Ecto neural progenitor cell (in vitro differentiated cells): ENCODE data around the gene CDH4.

Experiments used
- DNase-seq: peaks from one replicate; pipeline ENCODE4 v3.0.0-alpha.2; 2018; ENCODE audit warnings: low spot score

The CDH4 gene

GRCh38 chr20:61822396-61822795, 570.3 kb downstream of the CDH4 start:
- DNase-seq = no peak

- no peak for DNase-seq
Observed at GRCh38 chr20:61823242-61823641, 571.2 kb downstream of the CDH4 start.

- DNase-seq = no peak
Observed at GRCh38 chr20:61828891-61829290, 576.8 kb downstream of the CDH4 start.

- DNase-seq = no peak
Observed at GRCh38 chr20:61829526-61829925, 577.5 kb downstream of the CDH4 start.

- no peak for DNase-seq
Observed at GRCh38 chr20:61830241-61830930, 578.3 kb downstream of the CDH4 start.

- no peak for DNase-seq
Observed at GRCh38 chr20:61830991-61831390, 578.9 kb downstream of the CDH4 start.

- no peak for DNase-seq
Observed at GRCh38 chr20:61832181-61832580, 580.1 kb downstream of the CDH4 start.

GRCh38 chr20:61833807-61834610, 581.9 kb downstream of the CDH4 start:
- DNase-seq = no peak

- DNase-seq = no peak
Observed at GRCh38 chr20:61835301-61835700, 583.2 kb downstream of the CDH4 start.

- DNase-seq = no peak
Observed at GRCh38 chr20:61835791-61836350, 583.8 kb downstream of the CDH4 start.

- DNase-seq = no peak
Observed at GRCh38 chr20:61837200-61837599, 585.1 kb downstream of the CDH4 start.

GRCh38 chr20:61839223-61839911, 587.3 kb downstream of the CDH4 start:
- no peak for DNase-seq

- no peak for DNase-seq
Observed at GRCh38 chr20:61839912-61840778, 588.1 kb downstream of the CDH4 start.

- DNase-seq = no peak
Observed at GRCh38 chr20:61840779-61841455, 588.9 kb downstream of the CDH4 start.

- no peak for DNase-seq
Observed at GRCh38 chr20:61841551-61841950, 589.5 kb downstream of the CDH4 start.

- no peak for DNase-seq
Observed at GRCh38 chr20:61841966-61842365, 589.9 kb downstream of the CDH4 start.

GRCh38 chr20:61844621-61845020, 592.6 kb downstream of the CDH4 start:
- no peak for DNase-seq

GRCh38 chr20:61845233-61845671, 593.2 kb downstream of the CDH4 start:
- DNase-seq = no peak

- no peak for DNase-seq
Observed at GRCh38 chr20:61846074-61846473, 594.0 kb downstream of the CDH4 start.

- DNase-seq = no peak
Observed at GRCh38 chr20:61846741-61847419, 594.8 kb downstream of the CDH4 start.

GRCh38 chr20:61847420-61847748, 595.3 kb downstream of the CDH4 start:
- no peak for DNase-seq
